ENCODE data around the gene MEGF11.
A peak's percentile ranks its signal among the peaks of the same experiment; 100 is the strongest.

MEGF11 gene

DNA sequence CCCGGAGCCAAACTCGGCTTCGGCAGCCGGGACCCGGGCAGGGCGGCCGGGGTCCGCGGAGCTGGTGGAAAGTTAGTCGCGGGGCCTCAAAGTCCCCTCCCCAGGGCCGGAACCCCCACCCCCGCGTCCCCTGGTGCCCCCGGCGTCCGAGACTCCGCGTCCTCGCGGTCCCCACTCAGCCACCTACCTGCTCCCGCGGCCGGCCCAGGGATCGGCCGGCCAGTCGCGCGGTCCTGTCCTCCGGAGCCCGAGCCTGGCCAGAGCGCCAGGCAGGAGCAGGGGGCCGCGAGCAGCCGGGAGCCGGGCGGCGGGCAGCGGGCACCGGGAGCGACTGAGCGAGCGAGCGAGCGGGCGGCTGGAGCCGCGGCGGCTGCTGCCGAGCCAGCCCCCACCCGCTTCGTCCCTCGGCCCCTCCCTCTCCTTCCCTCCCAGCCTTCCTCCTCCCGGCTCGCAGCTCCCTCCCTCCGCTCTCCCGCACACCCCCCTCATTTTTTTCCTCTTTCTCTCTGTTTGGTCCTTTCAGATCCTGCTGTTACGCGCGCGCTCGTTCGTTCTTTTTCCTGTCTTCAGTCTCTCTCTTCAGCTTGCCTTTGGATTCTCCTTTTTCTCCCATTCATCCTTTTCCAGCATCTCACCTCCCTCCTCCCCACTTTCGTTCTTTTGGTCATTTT, at the start of gene MEGF11:
Gene MEGF11 (minus strand): TSS at position 333 of the 671 bp plus-strand sequence. CDS start 125,347 bp downstream, outside the sequence.
- no peak for DNase-seq (ENCODE audit: low spot score)

- no peak for DNase-seq (ENCODE audit: low spot score)
These were observed 49.1 kb upstream of the MEGF11 start for GRCh38 chr15:66302489-66303278.

DNA sequence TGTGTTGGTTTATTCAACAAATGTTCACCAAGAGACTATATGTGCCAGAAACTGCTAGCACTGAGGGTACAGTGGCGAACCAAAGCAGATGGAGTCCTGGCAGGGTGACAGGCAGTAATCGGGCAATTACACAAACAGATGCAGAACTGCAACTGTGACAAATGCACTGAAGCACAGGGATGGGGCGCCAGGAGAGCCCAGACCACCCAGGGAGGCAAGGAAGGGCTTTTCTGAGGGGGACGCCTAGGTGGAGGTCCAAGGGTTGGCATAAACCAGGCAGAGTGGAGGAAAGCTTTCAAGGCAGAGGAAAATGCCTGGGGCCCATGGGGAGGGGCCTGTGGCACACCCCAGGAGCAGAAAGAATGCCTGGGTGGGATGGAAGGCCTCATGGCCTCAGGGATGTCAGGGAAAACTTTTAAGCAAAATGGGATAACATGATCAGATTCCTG, 45.3 kb upstream of the MEGF11 start:
- no peak for DNase-seq (ENCODE audit: low spot score)

GRCh38 chr15:66296186-66296585, 42.6 kb upstream of the MEGF11 start:
- no peak for DNase-seq (ENCODE audit: low spot score)

GRCh38 chr15:66294932-66295235, 41.3 kb upstream of the MEGF11 start:
- no peak for DNase-seq (ENCODE audit: low spot score)

GRCh38 chr15:66294157-66294931, 40.8 kb upstream of the MEGF11 start:
- peak; percentile 16 for DNase-seq (ENCODE audit: low spot score)

DNA sequence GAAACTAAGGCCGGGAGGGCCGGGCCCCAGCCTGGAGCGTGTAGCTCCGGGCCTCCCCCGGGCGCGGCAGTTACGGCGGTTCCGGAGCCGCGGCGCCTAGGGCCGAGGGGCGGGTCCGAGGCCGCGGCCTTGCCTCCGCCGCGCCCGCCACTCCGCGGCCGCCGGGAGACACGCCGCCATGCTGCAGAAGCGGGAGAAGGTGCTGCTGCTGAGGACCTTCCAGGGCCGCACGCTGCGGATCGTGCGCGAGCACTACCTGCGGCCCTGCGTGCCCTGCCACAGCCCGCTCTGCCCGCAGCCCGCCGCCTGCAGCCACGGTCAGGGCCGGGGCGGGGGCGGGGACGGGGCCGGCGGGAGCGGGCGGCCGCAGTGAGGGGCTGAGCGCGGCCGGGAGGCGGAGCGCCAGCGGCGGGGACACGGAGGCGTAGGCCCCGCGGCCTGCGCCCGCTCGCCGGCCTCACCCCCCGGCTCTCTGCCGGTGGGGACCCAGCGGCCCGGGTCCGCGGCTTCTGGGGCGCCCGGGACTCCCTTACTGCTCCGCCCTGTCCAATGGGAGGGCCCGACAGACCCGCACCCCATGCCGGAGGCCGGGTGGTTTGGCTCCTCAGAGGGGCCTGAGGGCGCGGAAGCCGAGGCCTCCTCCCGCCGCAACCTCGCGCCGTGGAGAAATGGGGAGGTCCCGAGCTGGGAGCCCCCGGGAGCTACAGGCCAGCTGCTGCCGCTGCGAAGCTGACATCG, 40.0 kb upstream of the MEGF11 start, which contains the start of gene DIS3L:
Gene DIS3L (plus strand): TSS at position 150 of the 738 bp plus-strand sequence. CDS start 29 bp downstream, at position 179.
- DNase-seq (ENCODE audit: low spot score), result peak; percentile 52

GRCh38 chr15:66292571-66293418, 39.2 kb upstream of the MEGF11 start:
- no peak for DNase-seq (ENCODE audit: low spot score)

DNA sequence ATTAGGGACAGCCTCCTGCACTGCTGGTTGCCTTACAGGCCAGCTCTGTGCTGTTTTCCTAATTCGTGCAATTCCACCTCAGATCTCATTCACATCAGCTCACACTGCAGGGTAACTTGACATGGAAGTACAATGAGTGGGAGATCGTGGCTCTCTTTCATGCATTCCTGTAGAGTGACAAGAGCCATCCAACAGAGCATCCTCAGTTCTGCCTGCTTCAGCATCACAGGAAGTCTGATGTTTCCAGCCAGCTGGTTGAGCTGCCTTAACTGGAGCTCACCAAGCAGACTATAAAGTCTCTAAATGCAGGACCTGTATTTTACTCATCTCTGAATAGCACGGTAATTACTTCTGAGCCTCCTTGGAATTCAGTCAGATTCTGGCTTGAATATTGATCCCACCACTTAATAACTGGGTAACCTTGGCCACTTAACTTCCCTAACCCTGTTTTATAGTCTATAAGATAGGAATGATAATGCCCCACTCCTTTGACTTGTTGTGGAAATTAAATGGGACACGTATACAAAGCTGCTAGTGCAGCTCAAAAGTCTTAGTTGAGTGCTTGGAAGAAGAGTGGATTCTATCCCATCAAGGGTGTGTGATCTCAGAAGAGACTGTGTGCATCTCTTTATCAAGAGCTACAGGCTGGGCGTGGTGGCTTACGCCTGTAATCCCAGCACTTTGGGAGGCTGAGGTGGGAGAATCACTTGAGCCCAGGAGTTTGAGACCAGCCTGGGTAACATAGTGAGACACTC, 38.4 kb upstream of the MEGF11 start:
- DNase-seq (ENCODE audit: low spot score), result peak; percentile 38

DNA sequence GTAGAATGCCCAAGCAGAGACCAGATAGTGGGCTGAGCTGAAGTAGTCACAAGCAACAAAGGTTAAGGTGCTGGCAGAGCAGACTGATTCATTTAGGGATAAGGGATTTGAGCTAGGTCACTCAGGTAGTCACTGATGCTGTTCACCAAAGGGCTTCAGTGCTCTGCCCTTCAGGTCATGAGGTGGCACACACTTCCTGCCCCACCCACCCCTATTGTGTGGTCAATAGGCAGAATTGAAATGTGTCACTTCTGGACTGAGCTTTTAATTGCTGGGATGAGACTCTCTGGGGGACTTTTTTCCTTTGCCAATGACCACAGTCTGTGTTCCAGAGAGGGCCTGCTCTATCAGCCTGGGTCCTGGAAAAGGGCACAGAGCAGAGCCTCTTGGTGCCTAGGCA, 37.0 kb upstream of the MEGF11 start:
- DNase-seq (ENCODE audit: low spot score), result no peak

DNA sequence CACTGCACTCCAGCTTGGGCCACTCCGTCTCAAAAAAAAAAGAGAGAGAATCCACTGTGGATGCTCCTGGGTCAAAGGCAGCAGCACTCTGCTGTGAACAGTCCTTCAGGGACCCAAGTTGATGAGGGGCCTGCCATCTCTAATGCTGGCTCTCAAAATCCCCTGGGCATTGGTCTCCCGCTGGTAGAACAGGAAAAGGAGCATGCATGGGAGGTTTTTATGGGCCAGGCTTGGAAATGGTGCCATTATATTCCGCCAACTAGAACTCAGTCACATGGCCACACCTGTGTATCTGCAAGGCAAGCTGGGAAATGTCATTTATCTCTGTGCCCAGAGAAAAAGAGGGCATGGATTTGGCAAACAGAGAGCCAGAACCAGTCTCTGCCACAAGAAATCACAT, 36.5 kb upstream of the MEGF11 start:
- no peak for DNase-seq (ENCODE audit: low spot score)

- DNase-seq (ENCODE audit: low spot score), result no peak
These were observed 35.1 kb upstream of the MEGF11 start for GRCh38 chr15:66288551-66289185.

- no peak for DNase-seq (ENCODE audit: low spot score)
These were observed 34.5 kb upstream of the MEGF11 start for GRCh38 chr15:66288093-66288492.

DNA sequence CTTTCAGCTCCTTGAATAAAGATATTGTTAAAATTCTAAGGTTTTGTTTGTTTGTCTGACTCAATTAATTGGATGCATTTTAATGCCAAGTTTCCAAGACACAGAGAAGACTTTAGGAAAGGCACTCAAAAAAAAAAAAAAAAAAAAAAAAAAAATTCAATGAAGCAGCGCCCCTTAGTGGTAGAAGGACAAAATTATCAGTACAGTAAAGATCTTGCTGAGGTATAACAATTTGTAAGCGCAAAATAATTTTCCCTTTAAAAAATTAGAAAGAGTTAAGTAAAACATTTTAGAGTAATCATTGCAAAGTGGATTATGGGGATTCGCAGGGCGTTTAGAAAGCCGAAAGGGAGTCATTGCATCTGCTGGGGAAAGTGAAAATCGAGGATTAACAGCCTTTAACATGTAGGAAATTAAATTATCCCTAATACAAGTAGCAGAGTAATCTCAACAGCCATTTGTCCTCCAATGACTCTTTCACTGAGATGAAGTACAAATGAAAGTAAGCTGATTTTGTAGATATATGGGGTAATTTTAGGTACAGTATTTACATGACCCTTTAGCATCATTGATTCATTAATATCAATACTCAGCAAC, 34.0 kb upstream of the MEGF11 start:
- DNase-seq (ENCODE audit: low spot score), result peak; percentile 71

- DNase-seq (ENCODE audit: low spot score), result no peak
These were observed 32.2 kb upstream of the MEGF11 start for GRCh38 chr15:66285533-66286280.

DNA sequence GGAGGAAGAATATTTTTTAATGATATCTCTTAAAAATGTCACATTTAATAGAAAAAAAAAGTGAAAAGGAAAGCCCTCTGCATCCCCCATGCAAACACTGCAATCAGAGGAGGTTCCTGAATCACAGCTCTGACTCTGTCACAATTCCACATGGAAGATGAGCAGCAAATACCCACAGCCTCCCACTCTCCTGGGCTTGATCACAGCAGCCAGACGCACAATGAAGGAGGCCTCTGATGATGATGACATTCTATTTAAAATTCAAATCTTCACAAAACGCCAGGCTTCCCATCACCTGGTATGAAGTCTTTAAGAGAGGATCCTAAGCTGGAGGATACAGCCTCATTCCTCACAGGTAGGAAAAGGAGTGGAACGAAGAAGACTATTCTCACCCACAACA, 30.7 kb upstream of the MEGF11 start:
- no peak for DNase-seq (ENCODE audit: low spot score)

GRCh38 chr15:66278671-66279070, 25.1 kb upstream of the MEGF11 start:
- DNase-seq (ENCODE audit: low spot score), result no peak

GRCh38 chr15:66278056-66278455, 24.5 kb upstream of the MEGF11 start:
- no peak for DNase-seq (ENCODE audit: low spot score)

DNA sequence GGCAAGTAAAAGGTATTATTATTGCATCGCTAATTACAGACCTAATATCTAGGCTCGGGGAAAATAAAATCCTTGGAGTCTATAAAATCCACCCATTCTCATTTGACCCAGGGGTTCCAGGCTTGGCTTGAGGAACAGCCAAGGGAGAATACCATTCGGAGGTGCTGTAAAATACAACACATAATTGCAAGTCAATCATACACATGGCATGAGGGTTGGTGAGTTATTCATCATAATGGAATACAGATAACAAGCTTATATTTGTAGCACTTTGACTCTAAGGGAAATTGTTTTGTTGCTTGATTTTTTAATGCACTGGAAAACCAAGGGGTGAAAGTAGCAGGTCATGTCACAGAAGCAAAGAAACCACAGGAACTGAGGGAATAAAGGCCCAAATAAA, 23.0 kb upstream of the MEGF11 start:
- no peak for DNase-seq (ENCODE audit: low spot score)

All from hematopoietic multipotent progenitor cell treated with erythropoietin and hydrocortisone succinate and interleukin-3 and kit ligand, for 17 days (in vitro differentiated cells).